NCI-H146 treated with DMSO at 0.1 percent for 48 hours (cell line): Measurements from ENCODE around the gene SYNPO2.
"Not testable (repeated sequence)": the region's sequence is repeated elsewhere in the genome, so short reads cannot be mapped to it uniquely, and the experiment has no call there.

Source experiments
- DNase-seq: peaks from one replicate; lab custom pipeline; 2025; ENCODE audit not compliant: unreplicated experiment; lab: John Stamatoyannopoulos, UW

The SYNPO2 gene

DNA sequence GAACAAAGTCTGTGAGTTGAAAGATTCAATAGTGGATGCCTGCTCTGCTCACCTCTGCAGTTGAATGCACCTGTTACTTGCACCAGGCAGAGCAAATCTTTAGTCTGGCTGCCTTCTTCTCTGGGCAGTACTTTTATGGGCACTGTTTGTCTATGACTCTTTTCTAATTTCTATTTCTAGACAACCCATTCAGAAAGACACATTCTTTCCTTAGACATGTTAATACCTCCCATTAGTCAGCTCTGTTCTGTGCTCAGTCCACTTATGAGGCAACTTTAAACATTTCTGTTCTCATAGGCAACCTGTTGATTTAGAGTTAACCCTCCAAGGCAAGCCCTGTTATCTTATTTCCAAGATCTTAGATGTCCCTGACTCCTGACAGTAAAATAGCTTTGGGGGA, 108.9 kb downstream of the SYNPO2 start:
- no peak for DNase-seq

GRCh38 chr4:118999919-119000318, 111.3 kb downstream of the SYNPO2 start:
- DNase-seq: no peak

- DNase-seq: no peak
These were observed 111.7 kb downstream of the SYNPO2 start for GRCh38 chr4:119000400-119000799.

DNA sequence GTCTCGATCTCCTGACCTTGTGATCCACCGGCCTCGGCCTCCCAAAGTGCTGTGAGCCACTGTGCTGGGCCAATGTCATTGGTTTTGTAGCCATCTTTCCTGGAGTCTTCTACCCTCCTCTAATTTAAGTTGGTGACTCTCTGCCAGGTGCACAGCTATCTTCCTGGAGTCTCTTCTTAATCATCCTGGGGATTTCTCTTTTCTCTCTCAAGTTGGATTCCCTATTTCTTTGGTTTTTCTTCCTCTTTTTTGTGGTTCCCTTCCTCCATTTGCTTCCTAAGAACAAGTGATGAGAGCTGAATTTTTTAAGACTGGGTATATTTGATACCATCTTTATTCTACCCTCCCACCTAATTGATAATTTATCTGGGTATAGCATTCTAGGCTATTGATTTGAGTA, 113.8 kb downstream of the SYNPO2 start:
- no peak for DNase-seq

- not testable (repeated sequence) for DNase-seq
These were observed 114.3 kb downstream of the SYNPO2 start for GRCh38 chr4:119003001-119003400.

DNA sequence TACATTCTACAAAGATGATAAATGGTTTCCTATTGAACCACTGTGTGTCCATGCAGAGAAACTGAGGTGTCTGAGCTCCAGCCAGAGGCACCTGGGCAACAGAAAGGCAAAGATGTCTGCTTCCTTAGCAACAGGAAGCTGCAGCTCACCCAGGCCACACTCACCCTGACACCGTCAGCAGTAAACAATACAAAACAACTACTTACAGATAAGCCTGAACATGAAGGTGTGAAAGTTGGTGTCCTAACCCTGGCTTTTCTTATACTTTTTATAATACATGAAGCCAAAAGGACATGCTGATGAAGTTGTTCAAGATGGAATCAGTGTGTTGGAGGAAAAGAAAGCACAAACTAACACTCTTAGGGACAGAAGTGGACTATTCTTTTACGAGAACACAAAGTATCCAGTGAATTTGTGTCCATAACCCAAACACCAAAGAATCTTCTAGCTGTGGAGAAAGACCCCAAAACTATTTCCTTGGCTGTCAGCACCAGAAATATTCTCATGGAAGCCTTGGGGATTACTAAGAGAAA, 117.3 kb downstream of the SYNPO2 start:
- no peak for DNase-seq

GRCh38 chr4:119008761-119009160, 120.1 kb downstream of the SYNPO2 start:
- DNase-seq: no peak

DNA sequence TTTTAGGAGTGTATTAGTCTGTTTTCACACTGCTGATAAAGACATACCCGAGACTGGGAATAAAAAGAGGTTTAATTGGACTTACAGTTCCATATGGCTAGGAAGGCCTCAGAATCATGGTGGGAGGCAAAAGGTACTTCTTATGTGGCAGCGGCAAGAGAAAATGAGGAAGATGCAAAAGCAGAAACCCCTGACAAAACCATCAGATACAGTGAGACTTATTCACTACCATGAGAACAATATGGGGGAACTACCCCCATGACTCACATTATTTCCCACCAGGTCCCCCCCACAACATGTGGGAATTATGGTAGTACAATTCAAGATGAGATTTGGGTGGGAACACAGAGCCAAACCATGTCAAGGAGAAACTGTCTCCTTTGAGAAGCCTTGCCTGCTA, 121.6 kb downstream of the SYNPO2 start:
- DNase-seq: not testable (repeated sequence)

DNA sequence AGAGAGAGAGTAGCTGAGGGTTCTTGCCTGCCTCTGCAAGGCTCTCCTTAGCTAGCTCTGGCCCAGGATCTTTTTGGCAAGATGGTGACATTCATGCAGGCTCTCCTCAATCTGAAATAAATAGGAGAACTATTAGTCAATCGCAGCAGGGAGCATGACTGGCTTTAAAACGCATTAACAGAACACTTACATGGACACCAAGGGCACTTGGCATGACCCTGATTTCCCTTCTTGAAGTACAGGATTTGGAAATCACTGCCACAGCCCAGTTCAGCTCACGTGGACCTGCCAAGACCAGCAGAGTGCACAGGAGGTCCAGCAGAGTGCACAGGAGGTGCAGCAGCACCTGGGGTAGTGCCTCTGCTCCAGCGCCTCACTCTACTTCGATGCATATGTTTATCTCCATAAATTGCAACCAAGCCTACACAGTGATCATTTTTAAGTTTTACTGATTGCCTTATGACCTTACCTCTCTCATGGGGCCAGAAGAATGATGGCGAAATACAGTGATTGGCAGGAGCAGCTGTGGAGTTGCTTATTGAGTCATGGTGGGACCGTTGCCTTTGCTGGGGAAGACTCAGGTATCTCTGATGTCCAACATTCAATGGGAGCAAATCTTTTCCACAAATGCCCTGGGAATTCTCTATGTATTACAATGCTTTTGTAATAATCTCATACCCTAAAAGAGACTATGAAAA, 122.4 kb downstream of the SYNPO2 start:
- no peak for DNase-seq

- no peak for DNase-seq
These were observed 122.9 kb downstream of the SYNPO2 start for GRCh38 chr4:119011607-119011988.

DNA sequence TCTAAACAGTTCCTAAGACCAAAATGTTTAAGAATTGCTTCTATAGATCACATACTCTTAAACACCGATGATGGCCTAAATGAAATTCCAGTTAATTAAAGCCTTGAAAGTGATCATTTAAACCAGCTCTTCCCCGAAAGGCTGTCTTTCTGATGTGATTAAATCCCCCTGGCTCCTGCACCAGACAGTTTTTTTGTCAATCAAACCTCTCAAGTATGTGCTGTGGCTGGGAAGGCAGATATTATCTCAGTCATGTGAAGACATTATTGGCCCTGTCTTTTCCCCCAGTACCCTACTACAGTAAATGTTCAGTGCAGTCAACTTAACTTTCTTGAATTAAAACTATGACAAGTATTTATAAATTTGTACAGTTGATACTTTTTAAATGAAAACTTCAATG, 126.0 kb downstream of the SYNPO2 start:
- DNase-seq: no peak

DNA sequence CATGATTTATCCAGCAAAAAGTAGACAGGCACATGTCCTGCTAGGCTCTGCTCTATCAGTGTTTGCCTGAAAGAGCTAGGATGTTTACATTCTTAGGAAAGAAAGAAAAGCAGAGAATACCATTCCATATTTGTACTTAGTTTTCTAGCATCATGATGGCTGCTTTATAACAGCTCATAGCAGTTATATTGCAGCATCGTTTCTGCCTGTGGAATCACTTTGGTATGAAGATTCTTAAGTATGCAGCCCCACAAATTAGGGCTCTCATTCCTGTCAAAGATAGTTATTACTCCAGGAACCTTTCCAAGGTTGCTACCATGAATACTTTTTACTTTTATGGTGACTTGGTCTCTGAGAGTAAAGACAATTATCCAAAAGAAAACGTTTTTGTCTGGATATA, 128.0 kb downstream of the SYNPO2 start:
- no peak for DNase-seq

GRCh38 chr4:119017636-119018035, 129.0 kb downstream of the SYNPO2 start:
- DNase-seq: no peak

DNA sequence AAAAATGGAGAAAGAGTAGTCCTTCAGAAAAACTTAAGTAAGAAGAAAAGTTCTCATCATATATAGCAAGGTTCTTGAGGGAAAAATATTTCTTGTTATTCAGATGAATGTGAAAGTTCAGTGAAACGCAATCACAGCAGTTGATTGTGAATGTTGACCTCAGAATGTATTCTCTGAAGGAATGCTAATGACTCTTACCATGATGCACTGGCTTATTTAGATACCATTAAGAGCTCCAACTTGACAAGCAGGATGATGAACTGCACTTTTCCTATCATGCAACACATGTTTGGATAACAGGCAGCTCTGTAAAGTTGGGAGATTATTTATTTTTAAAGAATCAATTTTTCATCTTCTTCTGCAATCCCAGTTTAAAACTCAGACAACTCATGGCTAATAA, 131.5 kb downstream of the SYNPO2 start:
- no peak for DNase-seq

DNA sequence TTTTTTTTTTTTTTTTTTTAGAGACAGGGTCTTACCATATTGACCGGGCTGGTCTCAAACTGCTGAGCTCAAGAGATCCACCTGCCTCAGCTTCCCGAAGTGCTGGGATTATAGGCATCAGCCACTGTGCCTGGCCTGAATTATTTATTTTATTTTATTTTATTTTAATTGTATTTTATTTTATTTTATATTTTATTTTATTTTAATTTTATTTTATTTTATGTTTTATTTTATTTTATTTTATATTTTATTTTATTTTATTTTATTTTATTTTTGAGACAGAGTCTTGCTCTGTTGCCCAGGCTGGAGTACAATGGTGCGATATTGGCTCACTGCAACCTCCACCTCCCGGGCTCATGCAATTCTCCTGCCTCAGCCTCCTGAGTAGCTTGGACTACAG, 133.9 kb downstream of the SYNPO2 start:
- not testable (repeated sequence) for DNase-seq

- DNase-seq: no peak
These were observed 135.4 kb downstream of the SYNPO2 start for GRCh38 chr4:119024102-119024501.

- no peak for DNase-seq
These were observed 136.8 kb downstream of the SYNPO2 start for GRCh38 chr4:119025420-119025819.

DNA sequence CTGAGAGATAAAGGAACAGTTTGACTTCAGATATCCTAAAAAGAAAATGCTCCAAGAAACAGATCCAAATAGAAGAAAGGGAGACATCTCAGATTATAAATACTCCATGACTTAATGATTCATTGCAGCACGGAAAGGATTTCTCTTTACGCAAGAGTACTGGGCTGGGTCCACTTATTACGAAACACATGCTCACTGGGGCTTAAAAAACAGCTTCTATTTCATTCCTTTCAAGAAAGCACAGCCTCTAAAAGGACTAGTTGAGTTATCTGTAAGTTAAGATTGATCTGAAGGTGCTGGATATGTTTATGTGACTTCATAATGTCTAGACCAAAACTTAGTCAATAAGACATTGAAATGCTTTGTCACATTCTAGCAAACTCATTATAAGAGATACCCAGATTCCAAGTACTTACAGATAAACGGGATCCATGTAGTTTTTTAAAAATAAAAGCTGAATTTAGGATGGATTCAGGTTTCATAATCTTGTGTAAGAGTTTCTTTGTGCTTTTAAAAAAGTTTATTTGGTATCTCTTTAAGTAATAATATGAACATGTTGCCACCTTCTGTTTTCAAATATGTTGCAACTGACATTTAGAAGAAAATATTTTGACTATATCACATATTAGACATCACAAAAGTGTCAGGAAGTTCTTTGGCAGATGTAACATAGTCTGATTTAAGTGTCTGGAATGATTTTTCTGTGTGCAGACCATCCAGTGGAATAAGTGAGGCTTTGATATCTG, 137.4 kb downstream of the SYNPO2 start:
- no peak for DNase-seq

DNA sequence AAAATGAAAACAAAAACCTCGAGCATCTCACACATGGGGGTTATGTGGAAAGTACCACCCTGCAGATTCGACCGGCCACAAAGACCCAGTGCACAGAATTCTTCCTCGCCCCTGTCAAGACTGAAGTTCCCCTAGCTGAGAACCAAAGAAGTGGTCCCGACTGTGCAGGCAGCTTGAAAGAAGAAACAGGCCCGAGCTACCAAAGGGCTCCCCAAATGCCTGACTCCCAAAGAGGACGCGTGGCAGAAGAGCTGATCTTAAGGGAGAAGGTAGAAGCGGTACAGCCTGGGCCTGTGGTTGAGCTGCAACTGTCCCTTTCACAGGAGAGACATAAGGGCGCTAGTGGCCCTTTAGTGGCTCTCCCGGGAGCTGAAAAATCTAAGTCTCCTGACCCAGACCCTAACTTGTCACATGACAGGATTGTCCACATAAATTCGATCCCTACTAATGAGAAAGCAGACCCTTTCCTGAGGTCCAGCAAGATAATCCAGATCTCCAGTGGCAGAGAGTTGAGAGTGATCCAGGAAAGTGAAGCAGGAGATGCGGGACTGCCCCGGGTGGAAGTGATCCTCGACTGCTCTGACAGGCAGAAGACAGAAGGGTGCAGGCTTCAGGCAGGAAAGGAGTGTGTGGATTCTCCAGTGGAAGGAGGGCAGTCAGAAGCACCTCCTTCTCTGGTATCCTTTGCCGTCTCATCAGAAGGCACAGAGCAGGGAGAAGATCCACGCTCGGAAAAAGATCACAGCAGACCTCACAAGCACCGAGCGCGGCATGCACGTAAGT, 138.2 kb downstream of the SYNPO2 start:
- no peak for DNase-seq

GRCh38 chr4:119027811-119028210, 139.2 kb downstream of the SYNPO2 start:
- DNase-seq: no peak

DNA sequence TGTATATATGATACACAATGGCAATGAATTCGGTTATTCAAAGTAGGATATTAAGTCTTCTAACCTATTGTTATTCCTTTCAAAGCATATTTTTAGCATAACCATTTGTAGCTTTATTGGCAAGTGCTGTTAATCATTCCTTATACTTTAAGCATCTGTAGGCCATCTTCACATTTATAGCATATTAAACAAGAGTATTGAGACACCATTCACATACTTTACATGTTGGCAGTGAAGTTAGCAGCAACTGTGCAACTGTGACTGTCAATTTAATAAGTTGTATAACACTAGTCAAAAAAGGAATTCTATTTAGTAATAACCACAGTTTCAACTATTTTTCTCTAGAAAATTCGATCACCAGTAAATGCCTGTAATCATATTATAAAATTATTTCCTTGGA, 139.6 kb downstream of the SYNPO2 start:
- no peak for DNase-seq
